Suppressor macrophage treated with lipopolysaccharide for 1 hour (primary cell): Measurements from ENCODE around the gene OR2F2.
A peak's percentile ranks its signal among the peaks of the same experiment; 100 is the strongest.

ENCODE experiments used
- DNase-seq, 3 donors: peaks; one replicate each; pipeline ENCODE4 v3.0.0-alpha.2; 2020 to 2022

OR2F2 gene

GRCh38 chr7:143914938-143915652 is 19.9 kb upstream of the OR2F2 start:
- DNase-seq = no peak

- no peak for DNase-seq
Measured at GRCh38 chr7:143924851-143925250, 10.2 kb upstream of the OR2F2 start.

- DNase-seq = peak in 2 of 3 donors; percentile 3 to 12
Measured at GRCh38 chr7:143929224-143929920, 5.7 kb upstream of the OR2F2 start.

GRCh38 chr7:143931739-143932138 is 3.3 kb upstream of the OR2F2 start:
- DNase-seq = no peak

GRCh38 chr7:143936087-143937009 is 1.3 kb downstream of the OR2F2 start:
- no peak for DNase-seq

GRCh38 chr7:143938379-143939243 is 3.6 kb downstream of the OR2F2 start:
- DNase-seq = no peak

GRCh38 chr7:143945423-143945822 is 10.4 kb downstream of the OR2F2 start:
- no peak for DNase-seq

GRCh38 chr7:143947111-143947510 is 12.1 kb downstream of the OR2F2 start:
- DNase-seq = no peak

- DNase-seq = no peak
Measured at GRCh38 chr7:143948733-143949132, 13.7 kb downstream of the OR2F2 start.

GRCh38 chr7:143953421-143953820 is 18.4 kb downstream of the OR2F2 start:
- DNase-seq = no peak

- no peak for DNase-seq
Measured at GRCh38 chr7:143954135-143954534, 19.1 kb downstream of the OR2F2 start.

- DNase-seq = no peak
Measured at GRCh38 chr7:143954544-143954943, 19.5 kb downstream of the OR2F2 start, which contains the start of gene OR2F1. Gene OR2F1 (plus strand): TSS chr7:143954844. CDS start chr7:143959971, 5,127 bp downstream.

GRCh38 chr7:143958781-143959180 is 23.7 kb downstream of the OR2F2 start:
- DNase-seq = no peak

GRCh38 chr7:143960813-143961610 is 26.0 kb downstream of the OR2F2 start:
- DNase-seq = no peak

GRCh38 chr7:143965280-143965679 is 30.2 kb downstream of the OR2F2 start:
- no peak for DNase-seq

GRCh38 chr7:143967398-143967797 is 32.4 kb downstream of the OR2F2 start:
- no peak for DNase-seq

GRCh38 chr7:143973870-143974416 is 38.9 kb downstream of the OR2F2 start:
- no peak for DNase-seq

- DNase-seq = no peak
Measured at GRCh38 chr7:143974459-143974858, 39.4 kb downstream of the OR2F2 start.

GRCh38 chr7:143975617-143976016 is 40.6 kb downstream of the OR2F2 start:
- no peak for DNase-seq

GRCh38 chr7:143978585-143978984 is 43.6 kb downstream of the OR2F2 start:
- DNase-seq = no peak

- no peak for DNase-seq
Measured at GRCh38 chr7:143979359-143979758, 44.3 kb downstream of the OR2F2 start.
